Gastrocnemius medialis (tissue), 4 donors: ENCODE data around the gene B4GALT6. TPM values are rescaled to one million over a fixed set of nuclear protein-coding genes. Genes with fewer than 3 reads are reported as not detected.
A peak's percentile ranks its signal among the peaks of the same experiment; 100 is the strongest.

ENCODE experiments used
- ATAC-seq, 2 donors: fragments of 150-250 bp; one replicate each; pipeline ENCODE4 v1.9.1; 2016
- DNase-seq, 2 donors: peaks; one replicate each; pipeline ENCODE4 v3.0.0-alpha.2; 2019
- H3K27ac ChIP-seq, 4 donors: fragments of 200-600 bp; sonication (generic); 1 replicate in 1 of 4; 2 replicates in 3 of 4; pipeline ENCODE4 v1.5.1; 2016 to 2018; ENCODE audit warnings: mild to moderate bottlenecking in 2 of 4, moderate library complexity in 1 of 4
- H3K27me3 ChIP-seq, 3 donors: fragments of 200-600 bp; sonication (generic) in 2 of 3; 1 replicate in 1 of 3; 2 replicates in 2 of 3; pipeline versions ENCODE4 v1.5.1 to v1.6.0; 2016 to 2019; ENCODE audit warnings: mild to moderate bottlenecking in 1 of 3, moderate library complexity in 1 of 3
- H3K36me3 ChIP-seq, 2 donors: fragments of 200-600 bp; sonication (generic) in 1 of 2; one replicate each; pipeline ENCODE4 v1.5.1; 2017 to 2018
- H3K4me1 ChIP-seq, 2 donors: fragments of 200-600 bp; sonication (generic) in 1 of 2; one replicate each; pipeline ENCODE4 v1.5.1; 2016 to 2017; ENCODE audit warnings: mild to moderate bottlenecking in 2 of 2
- H3K4me3 ChIP-seq, 4 donors: fragments of 200-600 bp; sonication (generic) in 3 of 4; 1 replicate in 1 of 4; 2 replicates in 3 of 4; pipeline ENCODE4 v1.5.1; 2016 to 2019; ENCODE audit warnings: mild to moderate bottlenecking in 2 of 4
- H3K9me3 ChIP-seq, 3 donors: fragments of 200-600 bp; sonication (generic) in 2 of 3; 1 replicate in 1 of 3; 2 replicates in 2 of 3; pipeline ENCODE4 v1.5.1; 2016 to 2019
- POLR2A ChIP-seq, 2 donors: fragments of 450-650 bp; IDR thresholded peaks; one replicate each; pipeline ENCODE4 v1.6.1; 2017; ENCODE audit warnings: antibody characterized with exemption in 2 of 2, mild to moderate bottlenecking in 2 of 2, moderate library complexity in 2 of 2
- in situ Hi-C, 4 donors: fragments of 200-750 bp; cut with MboI; loops; one replicate each; pipeline versions ENCODE4 v1.15.0 to v1.8.0; 2017; ENCODE audit warnings: low sequenced_read_pairs in 4 of 4
- intact Hi-C: fragments of 100-400 bp; cut with DNase I; formaldehyde crosslinking; loops from one replicate; pipeline ENCODE4 v1.15.1; 2023; ENCODE audit warnings: low total_unique reads
- total RNA-seq, 4 donors: library from RNA; depleted of rRNA; stranded (reverse); fragments of >200 nt; gene quantifications; one replicate each; pipeline versions ENCODE4 v1.1.0 to v1.2.3, GENCODE V29; 2016
- TF ChIP-seq, protein P1 (sequence below), 5 experiments: fragments of 450-650 bp in 3 of 5; fragments of 200-600 bp in 2 of 5; sonication (generic) in 2 of 5; IDR thresholded peaks in 4 of 5; conservative IDR thresholded peaks in 1 of 5; 1 replicate in 4 of 5; 2 replicates in 1 of 5; pipeline ENCODE4 v1.5.1; 2016 to 2019; ENCODE audit warnings: antibody characterized with exemption in 5 of 5, mild to moderate bottlenecking in 3 of 5, moderate library complexity in 3 of 5

B4GALT6 gene
- total RNA-seq, 4 donors from 2014 or later: 0.85 to 2.9 (median 1.9) TPM

DNA sequence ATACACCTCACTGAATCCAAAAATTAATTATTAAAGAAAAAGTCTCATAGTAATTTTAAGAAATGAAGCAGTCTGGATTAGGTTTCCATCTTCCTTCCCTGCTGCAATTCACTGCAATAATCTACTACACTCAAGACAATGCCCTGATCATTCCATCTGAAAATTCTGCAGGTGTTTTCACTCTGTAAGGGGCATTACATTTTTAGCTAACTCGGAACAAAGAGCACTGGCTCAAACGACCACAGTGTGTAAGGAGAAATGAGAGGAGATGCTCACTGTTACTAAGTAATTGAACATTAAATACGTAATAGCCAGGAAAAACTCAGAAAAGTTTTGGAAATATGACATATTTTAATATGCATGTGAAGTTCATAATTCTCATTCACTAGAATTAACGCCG lies 1.3 kb downstream of the B4GALT6 start:
- no peak for ATAC-seq
- Histone ChIP-seq H3K9me3 (no peaks in the 10 kb centered on the region), H3K27ac (no peak overlapping the region), H3K4me1 (peaks cover 13 to 21% of the 10 kb centered on the region in 2 donors), H3K27me3 (no peaks in the 10 kb centered on the region), H3K4me3 (no peak overlapping the region), H3K36me3 (no peaks in the 10 kb centered on the region)
- intact Hi-C loops (no loop called here), in situ Hi-C loops (no loop called here)
- no peak for TF ChIP-seq POLR2A (IDR thresholded peaks at IDR 0.05)
- TF ChIP-seq, protein P1, sequence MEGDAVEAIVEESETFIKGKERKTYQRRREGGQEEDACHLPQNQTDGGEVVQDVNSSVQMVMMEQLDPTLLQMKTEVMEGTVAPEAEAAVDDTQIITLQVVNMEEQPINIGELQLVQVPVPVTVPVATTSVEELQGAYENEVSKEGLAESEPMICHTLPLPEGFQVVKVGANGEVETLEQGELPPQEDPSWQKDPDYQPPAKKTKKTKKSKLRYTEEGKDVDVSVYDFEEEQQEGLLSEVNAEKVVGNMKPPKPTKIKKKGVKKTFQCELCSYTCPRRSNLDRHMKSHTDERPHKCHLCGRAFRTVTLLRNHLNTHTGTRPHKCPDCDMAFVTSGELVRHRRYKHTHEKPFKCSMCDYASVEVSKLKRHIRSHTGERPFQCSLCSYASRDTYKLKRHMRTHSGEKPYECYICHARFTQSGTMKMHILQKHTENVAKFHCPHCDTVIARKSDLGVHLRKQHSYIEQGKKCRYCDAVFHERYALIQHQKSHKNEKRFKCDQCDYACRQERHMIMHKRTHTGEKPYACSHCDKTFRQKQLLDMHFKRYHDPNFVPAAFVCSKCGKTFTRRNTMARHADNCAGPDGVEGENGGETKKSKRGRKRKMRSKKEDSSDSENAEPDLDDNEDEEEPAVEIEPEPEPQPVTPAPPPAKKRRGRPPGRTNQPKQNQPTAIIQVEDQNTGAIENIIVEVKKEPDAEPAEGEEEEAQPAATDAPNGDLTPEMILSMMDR (IDR thresholded peaks at IDR 0.05 in 4 of 5, conservative IDR thresholded peaks at IDR 0.05 in 1 of 5): no peak
- DNase-seq: no peak

GRCh38 chr18:31680831-31681568 lies 3.4 kb downstream of the B4GALT6 start:
- in situ Hi-C loops: no loop called here
- ATAC-seq: no peak
- TF ChIP-seq, protein P1 (IDR thresholded peaks at IDR 0.05 in 4 of 5, conservative IDR thresholded peaks at IDR 0.05 in 1 of 5): peak in 1 of 5 experiments; percentile 32
- TF ChIP-seq POLR2A (IDR thresholded peaks at IDR 0.05): no peak

GRCh38 chr18:31680433-31680811 lies 4.0 kb downstream of the B4GALT6 start:
- in situ Hi-C loops: no loop called here
- ATAC-seq: no peak
- intact Hi-C loops: no loop called here

More at GRCh38 chr18:31680831-31681568, 3.4 kb downstream of the B4GALT6 start:
- Histone ChIP-seq H3K27ac (no peak overlapping the region), H3K27me3 (no peaks in the 10 kb centered on the region), H3K36me3 (no peaks in the 10 kb centered on the region), H3K4me1 (peaks cover 15 to 25% of the 10 kb centered on the region in 2 donors), H3K4me3 (no peak overlapping the region), H3K9me3 (no peaks in the 10 kb centered on the region)
- intact Hi-C loops: no loop called here
- DNase-seq: no peak

GRCh38 chr18:31679791-31680432 lies 4.5 kb downstream of the B4GALT6 start:
- ATAC-seq: no peak
- intact Hi-C loops: no loop called here

More at GRCh38 chr18:31680433-31680811, 4.0 kb downstream of the B4GALT6 start:
- DNase-seq: no peak
- Histone ChIP-seq H3K27me3 (no peaks in the 10 kb centered on the region), H3K9me3 (no peaks in the 10 kb centered on the region), H3K27ac (no peak overlapping the region), H3K4me3 (no peak overlapping the region), H3K36me3 (no peaks in the 10 kb centered on the region), H3K4me1 (peaks cover 12 to 25% of the 10 kb centered on the region in 2 donors)
- no peak for TF ChIP-seq POLR2A (IDR thresholded peaks at IDR 0.05)
- TF ChIP-seq, protein P1 (IDR thresholded peaks at IDR 0.05 in 4 of 5, conservative IDR thresholded peaks at IDR 0.05 in 1 of 5): no peak

More at GRCh38 chr18:31679791-31680432, 4.5 kb downstream of the B4GALT6 start:
- DNase-seq: no peak
- Histone ChIP-seq H3K4me1 (peaks cover 12 to 25% of the 10 kb centered on the region in 2 donors), H3K4me3 (no peak overlapping the region), H3K27ac (peak overlapping the region in 1 of 4 donors; percentile 7), H3K27me3 (no peaks in the 10 kb centered on the region), H3K9me3 (no peaks in the 10 kb centered on the region), H3K36me3 (no peaks in the 10 kb centered on the region)
- in situ Hi-C loops: no loop called here
- TF ChIP-seq, protein P1 (IDR thresholded peaks at IDR 0.05 in 4 of 5, conservative IDR thresholded peaks at IDR 0.05 in 1 of 5): no peak
- no peak for TF ChIP-seq POLR2A (IDR thresholded peaks at IDR 0.05)
